Measurements from ENCODE around the gene OSBPL5. TPM values are rescaled to one million over a fixed set of nuclear protein-coding genes. Genes with fewer than 3 reads are reported as not detected.
"Not testable (repeated sequence)": the region's sequence is repeated elsewhere in the genome, so short reads cannot be mapped to it uniquely, and the experiment has no call there.

Gene OSBPL5
- total and polyA plus RNA-seq, 5 donors from 2014 or later = 0.22 to 2.2 (median 0.23) TPM; not detected in 2

GRCh38 chr11:3074912-3075589 lies 90.1 kb downstream of the OSBPL5 start:
- H3K36me3 Mint-ChIP-seq = no peaks in the 10 kb centered on the region
- H3K4me3 Mint-ChIP-seq = no peak overlapping the region
- H3K36me3 ChIP-seq (ENCODE audit: control insufficient read depth, insufficient read depth, low read length) = no peaks in the 10 kb centered on the region
- H3K27ac ChIP-seq (ENCODE audit: insufficient read depth, low read length, poor library complexity, severe bottlenecking) = no peak overlapping the region
- ATAC-seq (ENCODE audit: low read depth in 2 of 2) = no peak
- no peaks in the 10 kb centered on the region for H3K9me3 ChIP-seq (ENCODE audit: control insufficient read depth in 2 of 2, low read length in 2 of 2)
- H3K9me3 Mint-ChIP-seq = peaks cover 0 to 2% (median 0%) of the 10 kb centered on the region in 7 donors
- no peak overlapping the region for H3K27ac Mint-ChIP-seq
- no peak for DNase-seq
- no peaks in the 10 kb centered on the region for H3K4me1 Mint-ChIP-seq
- H3K27me3 ChIP-seq (ENCODE audit: control insufficient read depth, insufficient read depth, low read length) = peaks cover 2% of the 10 kb centered on the region
- H3K4me1 ChIP-seq (ENCODE audit: control insufficient read depth, insufficient read depth, low read length, poor library complexity, severe bottlenecking) = no peaks in the 10 kb centered on the region
- peaks cover 17% of the 10 kb centered on the region for H3K27me3 Mint-ChIP-seq
- H3K4me3 ChIP-seq (ENCODE audit: low read depth, low read length) = no peak overlapping the region

GRCh38 chr11:3073029-3073435 lies 92.1 kb downstream of the OSBPL5 start:
- H3K4me1 Mint-ChIP-seq = no peaks in the 10 kb centered on the region
- peaks cover 15% of the 10 kb centered on the region for H3K27me3 Mint-ChIP-seq
- Histone ChIP-seq H3K27me3 (ENCODE audit: control insufficient read depth, insufficient read depth, low read length) (peaks cover 2% of the 10 kb centered on the region), H3K27ac (ENCODE audit: insufficient read depth, low read length, poor library complexity, severe bottlenecking) (no peak overlapping the region), H3K9me3 (ENCODE audit: control insufficient read depth in 2 of 2, low read length in 2 of 2) (no peaks in the 10 kb centered on the region), H3K4me3 (ENCODE audit: low read depth, low read length) (no peak overlapping the region), H3K36me3 (ENCODE audit: control insufficient read depth, insufficient read depth, low read length) (no peaks in the 10 kb centered on the region), H3K4me1 (ENCODE audit: control insufficient read depth, insufficient read depth, low read length, poor library complexity, severe bottlenecking) (no peaks in the 10 kb centered on the region)
- no peaks in the 10 kb centered on the region for H3K36me3 Mint-ChIP-seq
- H3K9me3 Mint-ChIP-seq = peaks cover 0 to 2% (median 0%) of the 10 kb centered on the region in 7 donors
- DNase-seq (no peak), ATAC-seq (ENCODE audit: low read depth in 2 of 2) (no peak)
- H3K4me3 Mint-ChIP-seq = no peak overlapping the region
- H3K27ac Mint-ChIP-seq = no peak overlapping the region

- ATAC-seq (ENCODE audit: low read depth in 2 of 2) (no peak), DNase-seq (no peak)
- peaks cover 25% of the 10 kb centered on the region for H3K27me3 Mint-ChIP-seq
- no peak overlapping the region for H3K4me3 Mint-ChIP-seq
- H3K9me3 Mint-ChIP-seq = peaks cover 0 to 2% (median 0%) of the 10 kb centered on the region in 7 donors
- Histone ChIP-seq H3K27ac (ENCODE audit: insufficient read depth, low read length, poor library complexity, severe bottlenecking) (no peak overlapping the region), H3K4me3 (ENCODE audit: low read depth, low read length) (no peak overlapping the region), H3K27me3 (ENCODE audit: control insufficient read depth, insufficient read depth, low read length) (no peaks in the 10 kb centered on the region), H3K36me3 (ENCODE audit: control insufficient read depth, insufficient read depth, low read length) (no peaks in the 10 kb centered on the region), H3K4me1 (ENCODE audit: control insufficient read depth, insufficient read depth, low read length, poor library complexity, severe bottlenecking) (no peaks in the 10 kb centered on the region), H3K9me3 (ENCODE audit: control insufficient read depth in 2 of 2, low read length in 2 of 2) (no peaks in the 10 kb centered on the region)
- no peak overlapping the region for H3K27ac Mint-ChIP-seq
- H3K4me1 Mint-ChIP-seq = no peaks in the 10 kb centered on the region
- no peaks in the 10 kb centered on the region for H3K36me3 Mint-ChIP-seq
Measured at GRCh38 chr11:3069425-3069824, 95.7 kb downstream of the OSBPL5 start.

GRCh38 chr11:3066308-3066707 lies 98.8 kb downstream of the OSBPL5 start:
- not testable (repeated sequence) for H3K4me1 Mint-ChIP-seq; H3K27ac ChIP-seq (ENCODE audit: insufficient read depth, low read length, poor library complexity, severe bottlenecking); H3K9me3 ChIP-seq (ENCODE audit: control insufficient read depth in 2 of 2, low read length in 2 of 2); H3K36me3 ChIP-seq (ENCODE audit: control insufficient read depth, insufficient read depth, low read length); H3K4me3 Mint-ChIP-seq; H3K4me1 ChIP-seq (ENCODE audit: control insufficient read depth, insufficient read depth, low read length, poor library complexity, severe bottlenecking); DNase-seq; H3K27ac Mint-ChIP-seq; H3K4me3 ChIP-seq (ENCODE audit: low read depth, low read length); H3K27me3 ChIP-seq (ENCODE audit: control insufficient read depth, insufficient read depth, low read length); H3K9me3 Mint-ChIP-seq; ATAC-seq (ENCODE audit: low read depth in 2 of 2); H3K36me3 Mint-ChIP-seq
- peaks cover 38% of the 10 kb centered on the region for H3K27me3 Mint-ChIP-seq

- not testable (repeated sequence) for H3K27ac Mint-ChIP-seq; H3K4me1 ChIP-seq (ENCODE audit: control insufficient read depth, insufficient read depth, low read length, poor library complexity, severe bottlenecking); H3K36me3 ChIP-seq (ENCODE audit: control insufficient read depth, insufficient read depth, low read length); H3K9me3 ChIP-seq (ENCODE audit: control insufficient read depth in 2 of 2, low read length in 2 of 2); H3K36me3 Mint-ChIP-seq; H3K27ac ChIP-seq (ENCODE audit: insufficient read depth, low read length, poor library complexity, severe bottlenecking); H3K9me3 Mint-ChIP-seq; H3K4me1 Mint-ChIP-seq; H3K27me3 ChIP-seq (ENCODE audit: control insufficient read depth, insufficient read depth, low read length); ATAC-seq (ENCODE audit: low read depth in 2 of 2); H3K4me3 ChIP-seq (ENCODE audit: low read depth, low read length); DNase-seq
- Mint-ChIP-seq H3K27me3 (peaks cover 32% of the 10 kb centered on the region), H3K4me3 (peak overlapping the region in 1 of 4 donors; percentile 26)
Measured at GRCh38 chr11:3064709-3065108, 100.4 kb downstream of the OSBPL5 start.

GRCh38 chr11:3063876-3064275 lies 101.2 kb downstream of the OSBPL5 start:
- H3K4me1 ChIP-seq (ENCODE audit: control insufficient read depth, insufficient read depth, low read length, poor library complexity, severe bottlenecking); H3K4me3 Mint-ChIP-seq; H3K9me3 ChIP-seq (ENCODE audit: control insufficient read depth in 2 of 2, low read length in 2 of 2); H3K27ac Mint-ChIP-seq; H3K36me3 ChIP-seq (ENCODE audit: control insufficient read depth, insufficient read depth, low read length); ATAC-seq (ENCODE audit: low read depth in 2 of 2); H3K27me3 ChIP-seq (ENCODE audit: control insufficient read depth, insufficient read depth, low read length); H3K4me1 Mint-ChIP-seq; DNase-seq; H3K36me3 Mint-ChIP-seq; H3K9me3 Mint-ChIP-seq; H3K27ac ChIP-seq (ENCODE audit: insufficient read depth, low read length, poor library complexity, severe bottlenecking); H3K4me3 ChIP-seq (ENCODE audit: low read depth, low read length): not testable (repeated sequence)
- H3K27me3 Mint-ChIP-seq = peaks cover 32% of the 10 kb centered on the region

GRCh38 chr11:3063432-3063831 lies 101.7 kb downstream of the OSBPL5 start:
- not testable (repeated sequence) for H3K27ac Mint-ChIP-seq; H3K9me3 Mint-ChIP-seq; H3K27me3 ChIP-seq (ENCODE audit: control insufficient read depth, insufficient read depth, low read length); H3K27ac ChIP-seq (ENCODE audit: insufficient read depth, low read length, poor library complexity, severe bottlenecking); DNase-seq; H3K4me1 ChIP-seq (ENCODE audit: control insufficient read depth, insufficient read depth, low read length, poor library complexity, severe bottlenecking); H3K36me3 Mint-ChIP-seq; H3K4me3 ChIP-seq (ENCODE audit: low read depth, low read length); H3K4me1 Mint-ChIP-seq; H3K9me3 ChIP-seq (ENCODE audit: control insufficient read depth in 2 of 2, low read length in 2 of 2); ATAC-seq (ENCODE audit: low read depth in 2 of 2); H3K4me3 Mint-ChIP-seq; H3K36me3 ChIP-seq (ENCODE audit: control insufficient read depth, insufficient read depth, low read length)
- H3K27me3 Mint-ChIP-seq = peaks cover 32% of the 10 kb centered on the region

- Histone ChIP-seq H3K27me3 (ENCODE audit: control insufficient read depth, insufficient read depth, low read length) (no peaks in the 10 kb centered on the region), H3K36me3 (ENCODE audit: control insufficient read depth, insufficient read depth, low read length) (no peaks in the 10 kb centered on the region), H3K4me3 (ENCODE audit: low read depth, low read length) (no peak overlapping the region), H3K4me1 (ENCODE audit: control insufficient read depth, insufficient read depth, low read length, poor library complexity, severe bottlenecking) (peaks cover 20% of the 10 kb centered on the region), H3K27ac (ENCODE audit: insufficient read depth, low read length, poor library complexity, severe bottlenecking) (no peak overlapping the region), H3K9me3 (ENCODE audit: control insufficient read depth in 2 of 2, low read length in 2 of 2) (no peaks in the 10 kb centered on the region)
- ATAC-seq (ENCODE audit: low read depth in 2 of 2) = no peak
- no peaks in the 10 kb centered on the region for H3K36me3 Mint-ChIP-seq
- H3K27me3 Mint-ChIP-seq = peaks cover 28% of the 10 kb centered on the region
- H3K4me1 Mint-ChIP-seq = peaks cover 0 to 17% (median 12%) of the 10 kb centered on the region in 4 donors
- H3K9me3 Mint-ChIP-seq = no peaks in the 10 kb centered on the region
- no peak overlapping the region for H3K27ac Mint-ChIP-seq
- H3K4me3 Mint-ChIP-seq = no peak overlapping the region
- DNase-seq = no peak
Measured at GRCh38 chr11:3060436-3061025, 104.6 kb downstream of the OSBPL5 start.

Measured in CD4-positive, CD25-positive, alpha-beta regulatory T cell (primary cell).